ENCODE data around the gene SLC51B.
A peak's percentile ranks its signal among the peaks of the same experiment; 100 is the strongest.
"Not testable (repeated sequence)": the region's sequence is repeated elsewhere in the genome, so short reads cannot be mapped to it uniquely, and the experiment has no call there.

Gene SLC51B

GRCh38 chr15:65085990-65086679, 40.9 kb downstream of the SLC51B start:
- peak; percentile 61 for DNase-seq

GRCh38 chr15:65086680-65087111, 41.5 kb downstream of the SLC51B start:
- DNase-seq: peak; percentile 48

- no peak for DNase-seq
These were observed 42.2 kb downstream of the SLC51B start for GRCh38 chr15:65087411-65087810.

GRCh38 chr15:65087873-65088642, 42.9 kb downstream of the SLC51B start:
- DNase-seq: no peak

- no peak for DNase-seq
These were observed 43.4 kb downstream of the SLC51B start for GRCh38 chr15:65088643-65089021.

- DNase-seq: no peak
These were observed 44.1 kb downstream of the SLC51B start for GRCh38 chr15:65089206-65089824.

- no peak for DNase-seq
These were observed 47.0 kb downstream of the SLC51B start for GRCh38 chr15:65091946-65092770.

GRCh38 chr15:65092911-65093792, 48.0 kb downstream of the SLC51B start:
- peak; percentile 6 for DNase-seq

GRCh38 chr15:65093793-65094170, 48.6 kb downstream of the SLC51B start:
- not testable (repeated sequence) for DNase-seq

- DNase-seq: peak; percentile 1
These were observed 49.3 kb downstream of the SLC51B start for GRCh38 chr15:65094294-65094995.

GRCh38 chr15:65095011-65095746, 50.0 kb downstream of the SLC51B start:
- DNase-seq: peak; percentile 1

- DNase-seq: no peak
These were observed 50.5 kb downstream of the SLC51B start for GRCh38 chr15:65095747-65096104.

GRCh38 chr15:65096481-65097385, 51.5 kb downstream of the SLC51B start:
- DNase-seq: no peak

GRCh38 chr15:65097651-65098263, 52.6 kb downstream of the SLC51B start:
- no peak for DNase-seq

- DNase-seq: no peak
These were observed 54.1 kb downstream of the SLC51B start for GRCh38 chr15:65099336-65099735.

- not testable (repeated sequence) for DNase-seq
These were observed 54.6 kb downstream of the SLC51B start for GRCh38 chr15:65099801-65100200.

GRCh38 chr15:65100442-65100841, 55.3 kb downstream of the SLC51B start:
- no peak for DNase-seq

GRCh38 chr15:65101411-65101890, 56.3 kb downstream of the SLC51B start:
- DNase-seq: peak; percentile 65
